GM12873 (cell line): ENCODE data around the gene ZDHHC6.

Source experiments
- TF ChIP-seq, protein P1 (sequence below): IDR thresholded peaks from 2 replicates; pipeline ENCODE4 v1.5.1; 2012; ENCODE audit warnings: low read depth, mild to moderate bottlenecking, moderate library complexity, low read length, control low read depth; ENCODE audit not compliant: insufficient read depth; ENCODE audit errors: missing control alignments

ZDHHC6 gene

GRCh38 chr10:112421731-112422130, 25.0 kb downstream of the ZDHHC6 start:
- TF ChIP-seq, protein P1, sequence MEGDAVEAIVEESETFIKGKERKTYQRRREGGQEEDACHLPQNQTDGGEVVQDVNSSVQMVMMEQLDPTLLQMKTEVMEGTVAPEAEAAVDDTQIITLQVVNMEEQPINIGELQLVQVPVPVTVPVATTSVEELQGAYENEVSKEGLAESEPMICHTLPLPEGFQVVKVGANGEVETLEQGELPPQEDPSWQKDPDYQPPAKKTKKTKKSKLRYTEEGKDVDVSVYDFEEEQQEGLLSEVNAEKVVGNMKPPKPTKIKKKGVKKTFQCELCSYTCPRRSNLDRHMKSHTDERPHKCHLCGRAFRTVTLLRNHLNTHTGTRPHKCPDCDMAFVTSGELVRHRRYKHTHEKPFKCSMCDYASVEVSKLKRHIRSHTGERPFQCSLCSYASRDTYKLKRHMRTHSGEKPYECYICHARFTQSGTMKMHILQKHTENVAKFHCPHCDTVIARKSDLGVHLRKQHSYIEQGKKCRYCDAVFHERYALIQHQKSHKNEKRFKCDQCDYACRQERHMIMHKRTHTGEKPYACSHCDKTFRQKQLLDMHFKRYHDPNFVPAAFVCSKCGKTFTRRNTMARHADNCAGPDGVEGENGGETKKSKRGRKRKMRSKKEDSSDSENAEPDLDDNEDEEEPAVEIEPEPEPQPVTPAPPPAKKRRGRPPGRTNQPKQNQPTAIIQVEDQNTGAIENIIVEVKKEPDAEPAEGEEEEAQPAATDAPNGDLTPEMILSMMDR: no peak

- TF ChIP-seq, protein P1: no peak
Measured at GRCh38 chr10:112412696-112413095, 34.0 kb downstream of the ZDHHC6 start.

DNA sequence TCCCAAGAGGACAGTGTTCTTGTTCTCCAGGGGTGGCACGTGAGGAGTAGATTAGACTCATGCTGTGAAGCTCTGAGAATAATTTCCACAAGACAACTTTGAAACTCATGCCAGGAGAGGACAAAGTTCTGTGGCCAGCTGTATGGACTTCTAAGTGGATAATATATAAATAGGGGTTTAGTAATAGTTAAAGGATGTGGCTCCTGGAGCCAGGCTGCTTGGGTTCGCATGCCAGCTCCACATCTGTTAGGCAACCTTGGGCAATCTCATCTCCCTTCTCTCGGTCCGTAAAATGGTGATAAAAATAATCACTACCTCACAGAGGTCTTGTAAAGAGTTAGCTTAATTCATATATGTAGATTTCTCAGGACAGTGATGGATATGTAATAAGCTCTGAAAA, 37.0 kb downstream of the ZDHHC6 start:
- TF ChIP-seq, protein P1: no peak

- TF ChIP-seq, protein P1: no peak
Measured at GRCh38 chr10:112409299-112409698, 37.4 kb downstream of the ZDHHC6 start.

DNA sequence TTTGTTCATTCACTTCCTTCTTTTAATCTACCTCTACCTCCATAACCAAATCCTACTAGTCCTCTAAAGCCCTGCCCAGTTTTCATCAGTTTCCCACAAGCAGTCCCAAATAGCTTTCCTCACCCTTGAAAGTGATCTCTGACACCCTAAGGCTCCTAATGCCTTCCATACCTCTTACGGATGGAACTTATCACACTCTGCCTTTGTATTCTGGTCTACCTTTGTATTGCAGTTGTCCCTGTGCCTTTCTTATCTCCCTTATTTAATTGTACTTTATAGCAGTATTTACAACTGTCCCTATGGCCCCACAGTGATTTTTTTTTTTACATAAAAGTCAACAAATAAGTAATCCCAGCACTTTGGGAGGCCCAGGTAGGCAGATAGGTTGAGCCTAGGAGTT, 39.0 kb downstream of the ZDHHC6 start:
- TF ChIP-seq, protein P1: no peak

DNA sequence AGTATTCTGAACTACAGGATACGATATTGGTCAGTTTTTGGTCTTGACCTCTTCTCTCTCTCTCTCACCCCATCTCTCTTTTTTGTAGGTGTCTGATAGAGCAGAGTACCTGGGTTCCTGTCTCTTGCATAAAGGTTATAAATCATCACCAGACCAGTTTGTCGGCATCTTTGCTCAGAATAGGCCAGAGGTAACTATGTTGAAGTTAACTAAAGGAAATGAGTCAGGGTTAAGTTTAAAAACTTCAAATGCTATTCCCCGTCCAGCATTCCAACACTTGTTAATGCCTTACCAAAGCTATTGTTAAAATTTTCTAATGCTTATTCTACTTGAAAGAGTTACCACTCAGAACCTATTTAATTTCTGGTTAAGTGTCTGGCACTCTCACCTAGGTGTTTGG, 42.1 kb downstream of the ZDHHC6 start:
- TF ChIP-seq, protein P1: no peak

DNA sequence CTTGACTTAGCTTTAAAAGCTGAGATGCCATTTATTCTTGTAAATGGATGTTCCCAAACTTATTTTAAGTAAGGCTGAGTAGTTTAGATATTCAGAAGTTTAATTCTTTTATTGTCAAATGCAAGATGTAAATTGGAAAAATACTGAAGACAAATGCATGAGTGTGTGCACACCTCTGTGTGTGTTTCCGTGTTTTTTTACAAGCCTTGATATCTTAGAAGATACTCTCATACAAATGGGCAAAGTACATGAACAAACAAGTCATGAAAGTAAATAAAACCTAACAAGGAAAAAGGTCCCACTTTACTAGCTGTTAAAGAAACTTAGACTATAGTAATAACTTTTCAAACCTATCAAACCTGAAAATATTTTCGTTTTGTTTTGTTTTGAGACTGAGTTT, 43.8 kb downstream of the ZDHHC6 start:
- TF ChIP-seq, protein P1: no peak
